GM12878 (cell line): ENCODE data around the gene IL22RA2. TPM values are rescaled to one million over a fixed set of nuclear protein-coding genes. Genes with fewer than 3 reads are reported as not detected.

ENCODE experiments used
- ATF7 ChIP-seq: fragments of 450-650 bp; IDR thresholded peaks from 2 replicates; pipeline ENCODE4 v1.6.1; 2016; ENCODE audit warnings: low read depth, mild to moderate bottlenecking
- CHD2 ChIP-seq: IDR thresholded peaks from 2 replicates; pipeline ENCODE4 v1.6.1; 2011; ENCODE audit warnings: low read depth, low read length, improper control_type of control experiment, borderline replicate concordance
- CREB1 ChIP-seq: IDR thresholded peaks from 2 replicates; pipeline ENCODE4 v1.6.1; 2012; ENCODE audit warnings: low read depth, mild to moderate bottlenecking, inconsistent platforms
- ETV6 ChIP-seq, 2 experiments: fragments of 450-650 bp in 1 of 2; IDR thresholded peaks in 1 of 2; conservative IDR thresholded peaks in 1 of 2; 2 replicates each; pipeline ENCODE4 v1.6.1; 2014; ENCODE audit warnings: antibody characterized with exemption in 1 of 2, borderline replicate concordance in 1 of 2, low read depth in 1 of 2, mild to moderate bottlenecking in 1 of 2, moderate library complexity in 1 of 2
- FOS ChIP-seq: IDR thresholded peaks from 3 replicates; pipeline ENCODE4 v1.6.1; 2011; ENCODE audit warnings: borderline replicate concordance; ENCODE audit not compliant: insufficient read length; ENCODE audit errors: extremely low read depth
- GATAD2B ChIP-seq: fragments of 450-650 bp; conservative IDR thresholded peaks from 2 replicates; pipeline ENCODE4 v1.6.1; 2017; ENCODE audit warnings: low read depth, mild to moderate bottlenecking, moderate library complexity
- HDGF ChIP-seq: fragments of 450-650 bp; IDR thresholded peaks from 2 replicates; pipeline ENCODE4 v1.6.1; 2016; ENCODE audit warnings: antibody characterized with exemption
- JUNB ChIP-seq: IDR thresholded peaks from 2 replicates; pipeline ENCODE4 v1.6.1; 2016; ENCODE audit warnings: antibody characterized with exemption, mild to moderate bottlenecking
- LARP7 ChIP-seq: fragments of 450-650 bp; IDR thresholded peaks from 2 replicates; pipeline ENCODE4 v1.6.1; 2017; ENCODE audit warnings: mild to moderate bottlenecking
- RCOR1 ChIP-seq: conservative IDR thresholded peaks from 2 replicates; pipeline ENCODE4 v1.6.1; 2012; ENCODE audit warnings: low read depth, low read length, improper control_type of control experiment
- STAT1 ChIP-seq: fragments of 450-650 bp; conservative IDR thresholded peaks from 2 replicates; pipeline ENCODE4 v1.6.1; 2014; ENCODE audit warnings: antibody characterized with exemption, mild to moderate bottlenecking
- ZNF207 ChIP-seq: fragments of 450-650 bp; IDR thresholded peaks from 2 replicates; pipeline ENCODE4 v1.6.1; 2014; ENCODE audit warnings: antibody characterized with exemption, mild to moderate bottlenecking, borderline replicate concordance
- polyA plus RNA-seq, 11 experiments: library from polyadenylated mRNA; depleted of rRNA in 4 of 11; unstranded in 6 of 11; stranded (reverse) in 5 of 11; fragments of >200 nt; fragmentation: Nextera tagmentation in 4 of 11; fragmentation: Illumina TruSeq in 1 of 11; extraction: Ambion mirVana in 4 of 11; extraction: Trizol in 1 of 11; gene quantifications; 1 replicate in 1 of 11; 2 replicates in 10 of 11; pipeline versions ENCODE4 v1.2.1 to v1.2.3, GENCODE V29; 2011 to 2016; ENCODE audit warnings: inconsistent platforms in 2 of 11, missing spikeins in 2 of 11, low read depth in 1 of 11
- total RNA-seq, 4 experiments: library from RNA; depleted of rRNA in 3 of 4; stranded (reverse); fragments of >200 nt in 3 of 4; fragmentation: Illumina TruSeq in 1 of 4; extraction: Trizol in 1 of 4; gene quantifications; 2 replicates each; pipeline versions ENCODE4 v1.2.1 to v1.2.3, GENCODE V29; 2013 to 2021
- TF ChIP-seq, protein P1 (sequence below): fragments of 450-650 bp; conservative IDR thresholded peaks from 2 replicates; pipeline ENCODE4 v1.6.1; 2017; ENCODE audit warnings: mild to moderate bottlenecking, moderate library complexity
- TF ChIP-seq, protein P2 (sequence below): fragments of 450-650 bp; formaldehyde crosslinking; IDR thresholded peaks from 2 replicates; pipeline ENCODE4 v1.4.0; 2020; ENCODE audit warnings: mild to moderate bottlenecking, moderate library complexity
- TF ChIP-seq, protein P3 (sequence below): IDR thresholded peaks from 2 replicates; pipeline ENCODE4 v1.6.1; 2011; ENCODE audit warnings: borderline replicate concordance, low read depth, mild to moderate bottlenecking, moderate library complexity, low read length; ENCODE audit not compliant: insufficient read depth, poor library complexity, severe bottlenecking
- TF ChIP-seq, protein P4 (sequence below): IDR thresholded peaks from 2 replicates; pipeline ENCODE4 v1.6.1; 2012; ENCODE audit warnings: low read depth, low read length, improper control_type of control experiment
- TF ChIP-seq, protein P5 (sequence below): fragments of 150-350 bp; IDR thresholded peaks from 2 replicates; pipeline ENCODE4 v1.6.1; 2014; ENCODE audit warnings: mild to moderate bottlenecking, low read depth, low read length
- TF ChIP-seq, protein P6 (sequence below): fragments of 450-650 bp; IDR thresholded peaks from 2 replicates; pipeline ENCODE4 v1.6.1; 2017; ENCODE audit warnings: mild to moderate bottlenecking, low read depth, inconsistent platforms; ENCODE audit not compliant: poor library complexity, severe bottlenecking

The IL22RA2 gene
- total and polyA plus RNA-seq, 10 of the 15 experiments (the other 5 are each of a cell fraction or from before 2014, with no cell fraction given) = 0.05 to 0.22 (median 0.09) TPM; not detected in 3

DNA sequence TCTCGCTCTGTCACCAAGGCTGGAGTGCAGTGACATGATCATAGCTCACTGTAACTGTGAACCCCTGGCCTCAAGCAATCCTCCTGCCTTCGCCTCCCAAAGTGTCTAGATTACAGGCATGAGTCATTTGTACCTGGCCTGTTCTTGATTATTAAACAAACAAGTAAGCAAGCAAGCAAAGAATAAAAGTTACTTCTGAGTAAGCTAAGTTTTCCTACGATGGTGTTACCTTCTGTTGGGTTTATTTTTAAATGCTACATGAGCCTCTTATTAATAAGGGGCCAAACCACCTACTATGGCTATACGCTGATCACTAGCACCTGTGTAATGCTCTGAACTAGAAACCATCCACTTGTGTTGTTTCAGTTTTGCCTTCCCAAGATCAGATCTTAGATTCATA is 50.8 kb downstream of the IL22RA2 start (continued):
- TF ChIP-seq, protein P1, sequence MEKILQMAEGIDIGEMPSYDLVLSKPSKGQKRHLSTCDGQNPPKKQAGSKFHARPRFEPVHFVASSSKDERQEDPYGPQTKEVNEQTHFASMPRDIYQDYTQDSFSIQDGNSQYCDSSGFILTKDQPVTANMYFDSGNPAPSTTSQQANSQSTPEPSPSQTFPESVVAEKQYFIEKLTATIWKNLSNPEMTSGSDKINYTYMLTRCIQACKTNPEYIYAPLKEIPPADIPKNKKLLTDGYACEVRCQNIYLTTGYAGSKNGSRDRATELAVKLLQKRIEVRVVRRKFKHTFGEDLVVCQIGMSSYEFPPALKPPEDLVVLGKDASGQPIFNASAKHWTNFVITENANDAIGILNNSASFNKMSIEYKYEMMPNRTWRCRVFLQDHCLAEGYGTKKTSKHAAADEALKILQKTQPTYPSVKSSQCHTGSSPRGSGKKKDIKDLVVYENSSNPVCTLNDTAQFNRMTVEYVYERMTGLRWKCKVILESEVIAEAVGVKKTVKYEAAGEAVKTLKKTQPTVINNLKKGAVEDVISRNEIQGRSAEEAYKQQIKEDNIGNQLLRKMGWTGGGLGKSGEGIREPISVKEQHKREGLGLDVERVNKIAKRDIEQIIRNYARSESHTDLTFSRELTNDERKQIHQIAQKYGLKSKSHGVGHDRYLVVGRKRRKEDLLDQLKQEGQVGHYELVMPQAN = no peak
- TF ChIP-seq, protein P2, sequence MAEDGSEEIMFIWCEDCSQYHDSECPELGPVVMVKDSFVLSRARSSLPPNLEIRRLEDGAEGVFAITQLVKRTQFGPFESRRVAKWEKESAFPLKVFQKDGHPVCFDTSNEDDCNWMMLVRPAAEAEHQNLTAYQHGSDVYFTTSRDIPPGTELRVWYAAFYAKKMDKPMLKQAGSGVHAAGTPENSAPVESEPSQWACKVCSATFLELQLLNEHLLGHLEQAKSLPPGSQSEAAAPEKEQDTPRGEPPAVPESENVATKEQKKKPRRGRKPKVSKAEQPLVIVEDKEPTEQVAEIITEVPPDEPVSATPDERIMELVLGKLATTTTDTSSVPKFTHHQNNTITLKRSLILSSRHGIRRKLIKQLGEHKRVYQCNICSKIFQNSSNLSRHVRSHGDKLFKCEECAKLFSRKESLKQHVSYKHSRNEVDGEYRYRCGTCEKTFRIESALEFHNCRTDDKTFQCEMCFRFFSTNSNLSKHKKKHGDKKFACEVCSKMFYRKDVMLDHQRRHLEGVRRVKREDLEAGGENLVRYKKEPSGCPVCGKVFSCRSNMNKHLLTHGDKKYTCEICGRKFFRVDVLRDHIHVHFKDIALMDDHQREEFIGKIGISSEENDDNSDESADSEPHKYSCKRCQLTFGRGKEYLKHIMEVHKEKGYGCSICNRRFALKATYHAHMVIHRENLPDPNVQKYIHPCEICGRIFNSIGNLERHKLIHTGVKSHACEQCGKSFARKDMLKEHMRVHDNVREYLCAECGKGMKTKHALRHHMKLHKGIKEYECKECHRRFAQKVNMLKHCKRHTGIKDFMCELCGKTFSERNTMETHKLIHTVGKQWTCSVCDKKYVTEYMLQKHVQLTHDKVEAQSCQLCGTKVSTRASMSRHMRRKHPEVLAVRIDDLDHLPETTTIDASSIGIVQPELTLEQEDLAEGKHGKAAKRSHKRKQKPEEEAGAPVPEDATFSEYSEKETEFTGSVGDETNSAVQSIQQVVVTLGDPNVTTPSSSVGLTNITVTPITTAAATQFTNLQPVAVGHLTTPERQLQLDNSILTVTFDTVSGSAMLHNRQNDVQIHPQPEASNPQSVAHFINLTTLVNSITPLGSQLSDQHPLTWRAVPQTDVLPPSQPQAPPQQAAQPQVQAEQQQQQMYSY = no peak
- TF ChIP-seq, protein P3, sequence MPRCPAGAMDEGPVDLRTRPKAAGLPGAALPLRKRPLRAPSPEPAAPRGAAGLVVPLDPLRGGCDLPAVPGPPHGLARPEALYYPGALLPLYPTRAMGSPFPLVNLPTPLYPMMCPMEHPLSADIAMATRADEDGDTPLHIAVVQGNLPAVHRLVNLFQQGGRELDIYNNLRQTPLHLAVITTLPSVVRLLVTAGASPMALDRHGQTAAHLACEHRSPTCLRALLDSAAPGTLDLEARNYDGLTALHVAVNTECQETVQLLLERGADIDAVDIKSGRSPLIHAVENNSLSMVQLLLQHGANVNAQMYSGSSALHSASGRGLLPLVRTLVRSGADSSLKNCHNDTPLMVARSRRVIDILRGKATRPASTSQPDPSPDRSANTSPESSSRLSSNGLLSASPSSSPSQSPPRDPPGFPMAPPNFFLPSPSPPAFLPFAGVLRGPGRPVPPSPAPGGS = peak; percentile 28
- TF ChIP-seq ETV6 (conservative IDR thresholded peaks at IDR 0.05 in 1 of 2, IDR thresholded peaks at IDR 0.05 in 1 of 2; ENCODE audit: borderline replicate concordance in 1 of 2, low read depth in 1 of 2) (0 out of 4 replicates have a peak, but pooled peaks of 1 of the 2 experiments have one; percentile 16), CREB1 (no peak), GATAD2B (no peak), LARP7 (no peak), RCOR1 (no peak), HDGF (no peak), JUNB (peak; percentile 68), FOS (no peak), CHD2 (no peak), ATF7 (no peak), ZNF207 (no peak), STAT1 (no peak)
- TF ChIP-seq, protein P4, sequence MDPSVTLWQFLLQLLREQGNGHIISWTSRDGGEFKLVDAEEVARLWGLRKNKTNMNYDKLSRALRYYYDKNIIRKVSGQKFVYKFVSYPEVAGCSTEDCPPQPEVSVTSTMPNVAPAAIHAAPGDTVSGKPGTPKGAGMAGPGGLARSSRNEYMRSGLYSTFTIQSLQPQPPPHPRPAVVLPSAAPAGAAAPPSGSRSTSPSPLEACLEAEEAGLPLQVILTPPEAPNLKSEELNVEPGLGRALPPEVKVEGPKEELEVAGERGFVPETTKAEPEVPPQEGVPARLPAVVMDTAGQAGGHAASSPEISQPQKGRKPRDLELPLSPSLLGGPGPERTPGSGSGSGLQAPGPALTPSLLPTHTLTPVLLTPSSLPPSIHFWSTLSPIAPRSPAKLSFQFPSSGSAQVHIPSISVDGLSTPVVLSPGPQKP = no peak
- TF ChIP-seq, protein P5, sequence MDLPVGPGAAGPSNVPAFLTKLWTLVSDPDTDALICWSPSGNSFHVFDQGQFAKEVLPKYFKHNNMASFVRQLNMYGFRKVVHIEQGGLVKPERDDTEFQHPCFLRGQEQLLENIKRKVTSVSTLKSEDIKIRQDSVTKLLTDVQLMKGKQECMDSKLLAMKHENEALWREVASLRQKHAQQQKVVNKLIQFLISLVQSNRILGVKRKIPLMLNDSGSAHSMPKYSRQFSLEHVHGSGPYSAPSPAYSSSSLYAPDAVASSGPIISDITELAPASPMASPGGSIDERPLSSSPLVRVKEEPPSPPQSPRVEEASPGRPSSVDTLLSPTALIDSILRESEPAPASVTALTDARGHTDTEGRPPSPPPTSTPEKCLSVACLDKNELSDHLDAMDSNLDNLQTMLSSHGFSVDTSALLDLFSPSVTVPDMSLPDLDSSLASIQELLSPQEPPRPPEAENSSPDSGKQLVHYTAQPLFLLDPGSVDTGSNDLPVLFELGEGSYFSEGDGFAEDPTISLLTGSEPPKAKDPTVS = no peak
- TF ChIP-seq, protein P6, sequence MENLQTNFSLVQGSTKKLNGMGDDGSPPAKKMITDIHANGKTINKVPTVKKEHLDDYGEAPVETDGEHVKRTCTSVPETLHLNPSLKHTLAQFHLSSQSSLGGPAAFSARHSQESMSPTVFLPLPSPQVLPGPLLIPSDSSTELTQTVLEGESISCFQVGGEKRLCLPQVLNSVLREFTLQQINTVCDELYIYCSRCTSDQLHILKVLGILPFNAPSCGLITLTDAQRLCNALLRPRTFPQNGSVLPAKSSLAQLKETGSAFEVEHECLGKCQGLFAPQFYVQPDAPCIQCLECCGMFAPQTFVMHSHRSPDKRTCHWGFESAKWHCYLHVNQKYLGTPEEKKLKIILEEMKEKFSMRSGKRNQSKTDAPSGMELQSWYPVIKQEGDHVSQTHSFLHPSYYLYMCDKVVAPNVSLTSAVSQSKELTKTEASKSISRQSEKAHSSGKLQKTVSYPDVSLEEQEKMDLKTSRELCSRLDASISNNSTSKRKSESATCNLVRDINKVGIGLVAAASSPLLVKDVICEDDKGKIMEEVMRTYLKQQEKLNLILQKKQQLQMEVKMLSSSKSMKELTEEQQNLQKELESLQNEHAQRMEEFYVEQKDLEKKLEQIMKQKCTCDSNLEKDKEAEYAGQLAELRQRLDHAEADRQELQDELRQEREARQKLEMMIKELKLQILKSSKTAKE = no peak
